NCI-H526 treated with DMSO at 0.1 percent for 48 hours (cell line): Measurements from ENCODE around the gene EFHB.
"Not testable (repeated sequence)": the region's sequence is repeated elsewhere in the genome, so short reads cannot be mapped to it uniquely, and the experiment has no call there.

Source experiments
- DNase-seq: peaks from one replicate; lab custom pipeline; 2025; lab: John Stamatoyannopoulos, UW

EFHB gene

GRCh38 chr3:19931180-19931692 lies 2.8 kb downstream of the EFHB start:
- no peak for DNase-seq

DNA sequence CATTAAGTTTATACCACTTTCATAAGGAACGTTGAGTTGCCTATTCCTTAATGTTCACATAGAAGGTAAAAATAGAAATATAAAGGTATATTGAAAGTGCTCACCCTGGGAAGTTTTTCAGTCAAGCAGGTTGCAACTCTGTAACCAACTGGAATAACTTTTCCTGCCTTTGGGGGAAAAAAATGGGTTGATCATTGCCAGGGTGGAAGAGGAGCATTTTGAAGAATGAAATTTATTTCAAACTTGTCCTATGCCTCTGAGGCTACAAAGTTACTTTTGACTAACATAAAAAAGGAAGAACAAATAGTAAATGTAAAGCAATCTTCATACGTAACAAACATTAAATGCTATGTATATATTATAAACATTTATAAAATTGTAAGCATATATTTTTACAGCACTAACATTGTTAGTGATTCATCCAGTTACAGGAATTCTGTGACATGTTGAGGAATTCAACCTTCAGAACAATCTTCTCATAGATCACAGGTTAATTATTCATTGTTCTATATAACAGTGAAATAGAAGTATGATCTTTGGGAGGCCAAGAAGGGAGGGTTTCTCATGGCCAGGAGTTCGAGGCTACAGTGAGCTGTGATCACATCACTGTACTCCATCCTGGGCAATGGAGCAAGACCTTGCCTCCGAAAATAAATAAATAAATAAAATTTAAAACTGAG lies 13.5 kb downstream of the EFHB start:
- no peak for DNase-seq

- no peak for DNase-seq
Observed at GRCh38 chr3:19917167-19917566, 16.9 kb downstream of the EFHB start.

DNA sequence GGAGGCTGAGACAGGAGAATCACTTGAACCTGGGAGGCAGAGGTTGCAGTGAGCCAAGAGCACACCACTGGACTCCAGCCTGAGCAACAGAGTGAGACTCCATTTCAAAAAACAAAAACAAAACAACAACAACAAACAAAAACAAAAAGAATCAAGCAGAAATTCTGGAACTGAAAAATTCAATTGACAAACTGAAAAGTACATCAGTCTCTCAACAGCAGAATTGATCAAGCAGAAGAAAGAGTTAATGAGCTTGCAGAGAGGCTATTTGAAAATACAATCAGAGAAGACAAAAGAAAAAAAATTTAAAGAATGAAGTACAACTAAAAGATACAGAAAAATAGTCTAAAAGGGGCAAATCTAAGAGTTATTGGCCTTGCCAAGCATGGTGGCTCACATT lies 22.6 kb downstream of the EFHB start:
- DNase-seq, result no peak

- no peak for DNase-seq
Observed at GRCh38 chr3:19907523-19907922, 26.5 kb downstream of the EFHB start.

- DNase-seq, result no peak
Observed at GRCh38 chr3:19903649-19904048, 30.4 kb downstream of the EFHB start.

- DNase-seq, result no peak
Observed at GRCh38 chr3:19901918-19902317, 32.1 kb downstream of the EFHB start.

GRCh38 chr3:19901337-19901736 lies 32.7 kb downstream of the EFHB start:
- DNase-seq, result no peak

DNA sequence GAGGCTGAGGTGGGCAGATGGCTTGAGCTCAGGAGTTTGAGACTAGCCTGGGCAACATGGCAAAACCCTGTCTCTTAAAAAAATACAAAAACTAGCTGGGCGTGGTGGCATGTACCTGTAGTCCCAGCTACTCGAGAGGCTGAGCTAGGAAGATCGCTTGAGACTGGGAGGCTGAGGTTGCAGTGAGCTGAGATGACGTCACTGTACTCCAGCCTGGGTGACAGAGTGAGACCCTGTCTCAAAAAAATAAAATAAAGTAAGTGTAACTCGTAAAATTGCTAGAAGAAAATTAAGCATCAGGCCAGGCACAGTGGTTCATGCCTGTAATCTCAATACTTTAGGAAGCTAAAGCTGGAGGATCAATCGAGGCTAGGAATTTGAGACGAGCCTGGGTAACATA lies 34.2 kb downstream of the EFHB start:
- DNase-seq, result not testable (repeated sequence)

DNA sequence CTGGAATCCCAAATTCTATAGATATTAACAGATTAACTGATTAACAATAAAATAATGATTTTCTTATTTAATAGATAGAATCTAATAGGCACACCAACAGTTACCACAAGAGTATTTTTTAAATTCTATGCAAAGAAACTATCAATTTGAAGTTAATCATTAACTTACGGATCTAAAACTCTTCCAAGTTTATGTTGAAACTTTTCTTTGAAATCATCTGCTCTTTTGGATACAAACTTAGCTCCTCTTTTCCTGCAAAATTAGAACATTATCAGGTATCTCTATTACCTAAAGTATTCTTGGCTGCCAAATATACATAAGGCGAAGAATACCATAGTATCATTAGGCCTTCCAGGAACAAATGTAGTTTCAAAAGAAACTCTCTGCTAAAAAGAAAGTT lies 34.8 kb downstream of the EFHB start:
- no peak for DNase-seq

GRCh38 chr3:19898721-19899120 lies 35.3 kb downstream of the EFHB start:
- no peak for DNase-seq

DNA sequence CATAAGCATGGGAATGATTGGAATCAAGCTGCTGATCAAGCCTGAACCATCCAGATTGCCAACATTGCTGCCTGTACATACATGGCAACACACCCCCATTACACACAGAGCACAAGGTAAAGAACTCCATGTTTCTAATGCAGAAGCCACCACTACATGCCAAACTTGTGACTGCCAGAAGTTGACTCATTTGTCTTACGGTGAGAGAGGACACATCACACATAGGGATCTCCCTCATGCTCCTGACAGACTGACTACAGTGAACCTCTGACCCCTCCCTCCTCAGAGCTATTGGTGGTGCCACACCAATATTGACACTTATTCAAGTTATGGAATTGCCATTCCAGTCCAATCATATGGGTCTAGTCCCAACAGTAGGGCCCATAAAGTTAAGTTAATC lies 42.3 kb downstream of the EFHB start:
- no peak for DNase-seq

DNA sequence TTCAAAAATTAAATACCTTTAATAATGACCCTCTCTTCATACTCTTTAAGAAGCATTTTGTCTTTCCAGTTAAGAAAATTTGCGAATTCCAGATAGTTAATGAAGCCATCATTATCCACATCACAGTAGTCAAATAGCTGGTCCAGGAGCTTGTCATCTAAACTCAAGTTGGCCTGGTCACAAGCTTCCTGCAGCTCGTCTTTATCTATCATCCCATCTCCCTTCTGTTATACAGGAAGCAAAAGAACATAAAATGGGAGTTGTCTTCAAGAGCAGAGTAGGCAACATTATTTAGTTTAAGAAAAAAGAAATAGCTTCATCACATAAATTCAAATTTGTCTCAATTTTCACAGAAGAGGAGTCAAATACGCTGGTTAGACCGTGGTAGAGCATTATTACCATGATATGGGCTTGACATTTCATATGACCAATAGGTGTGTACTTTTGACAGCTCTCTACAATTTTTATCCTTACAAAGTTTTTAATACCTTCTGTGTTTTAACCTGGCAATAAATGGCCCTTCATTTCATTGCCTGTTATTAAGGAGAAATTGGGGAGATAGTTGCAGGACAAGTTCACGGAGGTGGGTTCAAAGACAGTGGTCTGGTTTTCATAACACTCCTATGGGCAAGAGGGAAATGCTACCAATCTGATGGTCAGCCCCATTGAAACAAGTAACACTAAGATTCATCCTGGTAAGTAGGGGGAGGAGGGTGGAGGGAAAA lies 45.4 kb downstream of the EFHB start:
- DNase-seq, result no peak

DNA sequence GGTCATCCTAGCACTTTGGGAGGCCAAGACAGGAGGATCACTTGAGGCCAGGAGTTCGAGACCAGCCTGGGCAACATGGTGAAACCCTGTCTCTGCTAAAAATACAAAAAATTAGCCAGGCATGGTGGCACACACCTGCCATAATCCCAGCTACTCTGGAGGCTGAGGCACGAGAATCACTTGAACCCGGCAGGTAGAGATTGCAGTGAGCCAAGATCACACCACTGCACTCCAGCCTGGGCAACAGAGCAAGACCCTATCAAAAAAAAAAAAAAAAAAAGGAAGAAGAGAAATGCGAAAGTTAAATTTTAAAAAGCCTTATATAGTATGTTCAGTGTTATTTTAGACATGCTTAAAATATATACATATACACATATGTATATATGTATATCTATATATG lies 46.9 kb downstream of the EFHB start:
- not testable (repeated sequence) for DNase-seq

DNA sequence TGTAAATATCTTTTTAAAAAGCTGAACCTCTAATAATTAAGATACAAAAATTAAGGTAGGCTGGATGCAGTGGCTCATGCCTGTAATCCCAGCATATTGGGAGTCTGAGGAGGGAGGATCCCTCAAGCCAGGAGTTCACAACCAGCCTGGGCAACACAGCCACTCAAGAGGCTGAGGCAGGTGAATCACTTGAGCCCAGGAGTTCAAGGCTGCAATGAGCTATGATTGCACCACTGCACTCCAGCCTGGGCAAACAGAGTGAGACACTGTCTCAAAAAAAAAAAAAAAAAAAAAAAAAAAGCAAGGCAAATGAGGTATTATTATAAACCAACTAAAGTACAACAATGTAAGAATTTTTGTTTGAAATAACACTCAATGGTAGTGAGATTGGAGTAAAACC lies 47.6 kb downstream of the EFHB start:
- no peak for DNase-seq

GRCh38 chr3:19885468-19885867 lies 48.5 kb downstream of the EFHB start:
- peak; percentile 19 for DNase-seq

- DNase-seq, result no peak
Observed at GRCh38 chr3:19881852-19882251, 52.2 kb downstream of the EFHB start.

GRCh38 chr3:19881036-19881435 lies 53.0 kb downstream of the EFHB start:
- no peak for DNase-seq

DNA sequence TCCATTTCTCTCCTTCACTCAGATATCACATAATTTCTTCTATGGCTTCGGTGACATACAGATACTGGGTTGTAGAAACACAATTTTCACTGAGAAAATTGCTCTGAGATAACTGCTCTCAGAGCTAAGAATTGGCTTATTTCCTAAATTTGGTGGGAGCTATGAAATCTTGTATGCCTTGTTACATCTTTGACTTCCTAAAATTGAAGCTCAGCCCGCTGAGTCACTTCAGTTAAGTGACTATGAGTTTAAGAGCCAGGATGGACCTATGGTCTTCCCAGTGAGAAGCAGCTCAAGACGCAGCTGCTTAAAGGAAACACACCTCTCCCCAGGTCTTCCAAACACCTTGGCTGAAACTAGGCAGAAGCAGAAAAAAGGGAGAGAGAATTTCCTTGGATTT lies 56.4 kb downstream of the EFHB start:
- no peak for DNase-seq

DNA sequence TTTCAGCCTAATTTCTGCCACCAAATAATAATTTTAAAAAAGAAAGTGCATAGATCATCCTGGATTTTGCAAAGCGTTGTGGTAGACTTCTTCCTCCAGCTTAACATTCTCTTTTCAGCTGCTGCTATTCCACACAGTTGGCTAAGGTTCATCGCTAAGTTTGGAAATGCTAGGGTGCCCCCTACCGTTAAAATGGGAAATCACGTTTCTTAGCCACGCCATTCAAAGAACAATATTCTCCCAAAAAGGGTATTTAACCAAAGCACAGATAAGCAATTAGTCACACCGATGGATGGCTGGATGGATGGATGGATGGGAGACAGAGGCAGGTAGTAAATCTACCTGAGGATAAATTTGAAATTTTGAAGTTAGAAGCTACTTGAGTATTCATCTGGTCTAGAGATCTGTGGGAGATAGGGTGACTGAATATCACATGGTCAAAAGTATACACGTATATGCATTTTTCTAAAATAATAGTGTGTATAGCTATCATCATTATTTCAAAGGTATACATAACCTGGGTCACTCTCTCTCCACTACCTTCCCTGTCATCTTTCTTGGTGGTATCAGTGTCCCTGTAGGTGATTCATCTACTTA lies 67.2 kb downstream of the EFHB start:
- DNase-seq, result peak; percentile 77

GRCh38 chr3:19855318-19855717 lies 78.7 kb downstream of the EFHB start:
- DNase-seq, result peak; percentile 7

GRCh38 chr3:19846609-19847008 lies 87.4 kb downstream of the EFHB start:
- DNase-seq, result not testable (repeated sequence)
